Cardiac fibroblast (primary cell): ENCODE data around the gene VIP.

Experiments
- DNase-seq, 2 donors: peaks; one replicate each; pipeline versions ENCODE4 v3.0.0 to v3.0.0-alpha.2; 2010; ENCODE audit warnings: low read depth in 2 of 2
- H3K4me3 ChIP-seq, 2 donors: replicated peaks in 1 of 2; 1 replicate in 1 of 2; 2 replicates in 1 of 2; pipeline ENCODE4 v1.5.1; 2011; ENCODE audit warnings: low read depth in 2 of 2, low read length in 2 of 2, mild to moderate bottlenecking in 2 of 2, moderate library complexity in 1 of 2
- TF ChIP-seq, protein P1 (sequence below): IDR thresholded peaks from one replicate; pipeline ENCODE4 v1.5.1; 2011; ENCODE audit warnings: low read depth, mild to moderate bottlenecking, low read length, inconsistent platforms

The VIP gene

DNA sequence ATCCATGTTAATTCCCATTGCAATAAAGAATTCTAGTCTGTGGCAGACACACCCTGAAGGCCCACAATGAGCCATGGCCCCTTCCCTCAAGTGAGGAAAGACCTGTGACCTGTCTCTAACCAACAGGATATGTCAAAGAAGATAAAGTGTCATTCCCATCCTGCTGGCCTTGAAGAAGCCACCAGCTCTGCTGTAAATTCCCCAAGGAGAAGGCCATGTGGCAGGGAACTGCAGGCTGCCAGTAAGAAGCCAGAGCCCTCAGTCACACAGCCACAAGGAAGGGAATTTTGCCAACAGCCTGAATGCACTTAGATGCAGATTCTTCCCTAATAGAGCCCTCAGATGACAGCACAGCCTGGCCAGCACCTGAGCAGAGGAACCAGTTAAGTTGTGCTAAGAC, 24.8 kb downstream of the VIP start:
- TF ChIP-seq, protein P1, sequence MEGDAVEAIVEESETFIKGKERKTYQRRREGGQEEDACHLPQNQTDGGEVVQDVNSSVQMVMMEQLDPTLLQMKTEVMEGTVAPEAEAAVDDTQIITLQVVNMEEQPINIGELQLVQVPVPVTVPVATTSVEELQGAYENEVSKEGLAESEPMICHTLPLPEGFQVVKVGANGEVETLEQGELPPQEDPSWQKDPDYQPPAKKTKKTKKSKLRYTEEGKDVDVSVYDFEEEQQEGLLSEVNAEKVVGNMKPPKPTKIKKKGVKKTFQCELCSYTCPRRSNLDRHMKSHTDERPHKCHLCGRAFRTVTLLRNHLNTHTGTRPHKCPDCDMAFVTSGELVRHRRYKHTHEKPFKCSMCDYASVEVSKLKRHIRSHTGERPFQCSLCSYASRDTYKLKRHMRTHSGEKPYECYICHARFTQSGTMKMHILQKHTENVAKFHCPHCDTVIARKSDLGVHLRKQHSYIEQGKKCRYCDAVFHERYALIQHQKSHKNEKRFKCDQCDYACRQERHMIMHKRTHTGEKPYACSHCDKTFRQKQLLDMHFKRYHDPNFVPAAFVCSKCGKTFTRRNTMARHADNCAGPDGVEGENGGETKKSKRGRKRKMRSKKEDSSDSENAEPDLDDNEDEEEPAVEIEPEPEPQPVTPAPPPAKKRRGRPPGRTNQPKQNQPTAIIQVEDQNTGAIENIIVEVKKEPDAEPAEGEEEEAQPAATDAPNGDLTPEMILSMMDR, result no peak
- no peak overlapping the region for H3K4me3 ChIP-seq
- DNase-seq, result no peak

DNA sequence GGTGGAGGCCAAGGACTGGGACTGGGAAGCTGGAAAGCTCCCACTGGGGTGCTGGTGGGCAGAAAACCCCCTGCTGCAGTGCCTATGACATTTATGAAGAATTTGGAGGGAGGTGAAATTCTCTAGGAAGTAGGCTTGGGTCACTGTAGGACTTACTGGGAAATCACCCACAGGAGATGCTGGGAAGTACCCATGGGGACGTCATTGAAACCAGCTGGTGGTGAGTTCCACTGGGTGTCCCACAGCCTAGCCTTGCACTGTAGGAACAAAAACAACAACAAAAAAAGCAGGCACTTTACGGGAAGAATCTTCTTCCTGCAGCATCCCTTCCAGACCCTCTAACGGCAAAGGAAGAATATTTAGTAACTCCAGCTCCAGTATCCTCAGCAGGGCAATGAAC, 26.2 kb downstream of the VIP start:
- no peak for DNase-seq
- TF ChIP-seq, protein P1, result no peak

DNA sequence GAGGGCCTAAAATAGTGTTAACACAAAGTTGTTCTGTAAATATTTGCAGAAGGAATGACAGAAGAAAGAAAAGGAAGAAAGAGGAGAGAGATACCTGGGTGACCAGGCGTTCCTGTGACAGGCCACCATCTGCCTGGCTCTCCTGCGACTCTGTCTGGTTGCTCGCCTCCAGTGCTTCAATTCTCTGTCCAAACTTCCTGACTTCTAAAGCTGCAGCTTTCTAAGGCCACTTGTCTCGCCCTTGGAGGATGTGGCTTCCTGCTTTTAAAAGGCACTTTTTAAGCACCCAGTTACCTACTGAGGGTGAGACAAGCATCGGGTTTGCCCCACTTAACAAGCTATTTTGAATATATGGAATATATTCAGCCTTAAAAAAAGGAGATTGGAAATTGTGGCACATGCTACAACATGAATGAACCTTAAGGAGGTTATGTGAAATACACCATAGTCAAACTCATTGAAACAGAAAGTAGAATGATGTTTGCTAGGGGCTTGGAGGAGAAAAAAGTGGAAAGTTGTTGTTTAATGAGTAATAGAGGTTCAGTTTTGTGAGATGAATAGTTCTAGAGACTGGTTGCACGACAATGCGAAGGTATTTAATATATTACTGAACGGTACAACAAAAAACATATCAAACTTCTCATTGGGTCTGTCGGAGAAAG, 32.8 kb downstream of the VIP start:
- no peak overlapping the region for H3K4me3 ChIP-seq
- no peak for DNase-seq
- TF ChIP-seq, protein P1, result no peak

More for the DNA sequence above, 26.2 kb downstream of the VIP start:
- no peak overlapping the region for H3K4me3 ChIP-seq

DNA sequence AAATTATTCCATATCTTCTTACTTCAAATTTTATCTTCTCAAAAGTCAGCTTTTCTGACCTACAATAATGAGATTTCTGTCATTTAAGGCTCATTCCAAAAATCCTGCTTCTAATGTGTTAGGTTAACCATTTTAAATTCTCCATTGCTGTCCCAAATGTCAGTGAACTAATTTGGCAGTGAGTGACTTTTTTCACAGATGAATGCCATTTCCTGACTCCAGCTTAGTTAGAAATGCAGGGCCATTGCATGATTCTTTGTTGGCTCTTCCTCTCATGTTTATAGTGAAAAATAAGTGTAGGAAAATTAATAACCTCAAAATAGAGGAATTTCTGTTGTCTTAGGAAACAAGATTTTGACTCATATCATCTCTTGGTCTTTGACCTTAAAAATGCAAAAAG, 44.1 kb downstream of the VIP start:
- DNase-seq, result no peak
- H3K4me3 ChIP-seq, result no peak overlapping the region
- TF ChIP-seq, protein P1, result no peak

DNA sequence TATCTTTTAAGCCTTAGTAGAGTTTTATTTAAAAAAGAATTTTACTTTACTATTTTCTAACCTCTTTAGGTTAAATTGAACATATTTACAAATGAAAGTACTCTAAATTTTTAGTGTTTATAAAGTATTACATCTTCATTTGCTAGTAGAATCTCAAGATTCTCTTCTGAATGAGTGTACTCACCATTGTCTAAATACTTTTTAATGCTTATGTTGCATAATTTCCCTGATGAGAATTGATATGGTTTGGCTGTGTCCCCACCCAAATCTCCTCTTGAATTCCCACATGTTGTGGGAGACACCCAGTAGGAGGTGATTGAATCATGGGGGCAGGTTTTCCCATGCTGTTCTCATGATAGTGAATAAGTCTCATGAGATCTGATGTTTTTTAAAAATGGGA, 53.6 kb downstream of the VIP start:
- TF ChIP-seq, protein P1, result no peak
- H3K4me3 ChIP-seq, result no peak overlapping the region
- DNase-seq, result no peak
